Epithelial cell of proximal tubule (primary cell): ENCODE results near the gene ZFP1. TPM values are rescaled to one million over a fixed set of nuclear protein-coding genes. Genes with fewer than 3 reads are reported as not detected.

ENCODE experiments used
- DNase-seq: peaks from one replicate; pipeline ENCODE4 v3.0.0-alpha.2; 2011; ENCODE audit warnings: low read depth
- H3K4me3 ChIP-seq: 2 replicates; pipeline ENCODE4 v1.5.1; 2011; ENCODE audit warnings: low read depth, mild to moderate bottlenecking, low read length
- total RNA-seq: library from RNA; depleted of rRNA; stranded (reverse); fragments of >200 nt; gene quantifications from 2 replicates; pipeline ENCODE4 v1.2.3, GENCODE V29; 2015
- TF ChIP-seq, protein P1 (sequence below): conservative IDR thresholded peaks from 2 replicates; pipeline ENCODE4 v1.5.1; 2012; ENCODE audit warnings: low read depth, mild to moderate bottlenecking, low read length

The ZFP1 gene
- total RNA-seq, 1 donor from 2014 or later = 8.1 TPM

DNA sequence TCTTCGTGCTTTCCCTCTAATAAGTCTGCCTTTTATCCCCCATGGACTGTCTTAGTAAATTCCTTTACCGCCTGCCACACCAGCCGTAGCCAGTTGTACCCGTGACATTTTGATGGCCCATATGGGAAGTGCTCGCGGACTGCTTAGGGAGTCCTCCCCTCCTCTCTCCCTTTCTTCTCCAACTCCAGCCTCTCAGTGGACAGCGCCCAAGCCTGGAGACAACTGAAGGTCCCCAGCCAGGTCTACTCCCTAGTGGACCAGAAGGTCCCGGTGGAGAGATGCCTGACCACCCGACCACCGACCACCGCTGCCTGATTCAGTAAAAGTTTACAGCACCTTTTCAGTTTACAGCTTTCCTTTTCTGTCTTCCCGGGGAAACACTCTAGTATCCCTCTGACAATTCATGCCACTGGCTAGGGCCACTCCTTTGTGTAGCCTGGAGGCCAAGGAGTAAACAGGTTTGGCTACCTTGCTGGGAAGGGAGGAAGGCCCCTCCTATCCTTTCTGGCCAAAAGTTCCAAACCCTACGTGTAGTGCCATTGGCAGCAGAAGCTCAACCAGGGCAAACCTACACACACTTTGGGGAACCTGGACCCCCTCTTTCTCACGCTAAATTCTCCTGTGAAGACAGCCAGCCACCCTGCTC lies 40.6 kb downstream of the ZFP1 start:
- DNase-seq = no peak
- TF ChIP-seq, protein P1, sequence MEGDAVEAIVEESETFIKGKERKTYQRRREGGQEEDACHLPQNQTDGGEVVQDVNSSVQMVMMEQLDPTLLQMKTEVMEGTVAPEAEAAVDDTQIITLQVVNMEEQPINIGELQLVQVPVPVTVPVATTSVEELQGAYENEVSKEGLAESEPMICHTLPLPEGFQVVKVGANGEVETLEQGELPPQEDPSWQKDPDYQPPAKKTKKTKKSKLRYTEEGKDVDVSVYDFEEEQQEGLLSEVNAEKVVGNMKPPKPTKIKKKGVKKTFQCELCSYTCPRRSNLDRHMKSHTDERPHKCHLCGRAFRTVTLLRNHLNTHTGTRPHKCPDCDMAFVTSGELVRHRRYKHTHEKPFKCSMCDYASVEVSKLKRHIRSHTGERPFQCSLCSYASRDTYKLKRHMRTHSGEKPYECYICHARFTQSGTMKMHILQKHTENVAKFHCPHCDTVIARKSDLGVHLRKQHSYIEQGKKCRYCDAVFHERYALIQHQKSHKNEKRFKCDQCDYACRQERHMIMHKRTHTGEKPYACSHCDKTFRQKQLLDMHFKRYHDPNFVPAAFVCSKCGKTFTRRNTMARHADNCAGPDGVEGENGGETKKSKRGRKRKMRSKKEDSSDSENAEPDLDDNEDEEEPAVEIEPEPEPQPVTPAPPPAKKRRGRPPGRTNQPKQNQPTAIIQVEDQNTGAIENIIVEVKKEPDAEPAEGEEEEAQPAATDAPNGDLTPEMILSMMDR = no peak
- no peak overlapping the region for H3K4me3 ChIP-seq

DNA sequence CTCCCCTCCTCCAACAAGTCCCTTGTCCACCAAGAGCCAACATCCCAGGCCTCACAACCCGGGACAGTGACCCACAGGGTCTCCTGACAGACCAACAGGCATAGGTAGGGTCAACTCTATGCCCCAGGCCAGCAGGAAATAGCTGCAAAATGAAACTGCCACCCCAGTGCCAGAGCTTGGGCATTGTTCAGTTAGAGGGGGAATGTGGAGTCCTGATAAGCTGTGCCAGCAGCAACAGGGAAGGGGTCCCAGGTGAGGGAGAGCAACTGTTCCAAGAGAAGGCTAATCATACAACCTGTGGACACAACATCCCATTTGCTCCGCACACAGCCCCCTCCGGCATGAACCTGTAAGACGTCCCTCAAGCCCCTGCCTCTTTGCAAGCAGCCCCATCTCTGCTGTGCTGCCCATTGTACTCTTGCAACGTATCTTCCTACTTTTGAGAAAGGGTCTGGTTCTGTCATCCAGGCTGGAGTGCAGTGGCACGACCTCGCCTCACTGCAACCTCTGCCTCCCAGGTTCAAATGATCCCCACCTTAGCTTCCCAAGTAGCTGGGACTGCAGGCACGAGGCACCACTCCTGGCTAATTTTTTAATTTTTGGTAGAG lies 41.4 kb downstream of the ZFP1 start:
- TF ChIP-seq, protein P1 = no peak
- H3K4me3 ChIP-seq = no peak overlapping the region
- no peak for DNase-seq

DNA sequence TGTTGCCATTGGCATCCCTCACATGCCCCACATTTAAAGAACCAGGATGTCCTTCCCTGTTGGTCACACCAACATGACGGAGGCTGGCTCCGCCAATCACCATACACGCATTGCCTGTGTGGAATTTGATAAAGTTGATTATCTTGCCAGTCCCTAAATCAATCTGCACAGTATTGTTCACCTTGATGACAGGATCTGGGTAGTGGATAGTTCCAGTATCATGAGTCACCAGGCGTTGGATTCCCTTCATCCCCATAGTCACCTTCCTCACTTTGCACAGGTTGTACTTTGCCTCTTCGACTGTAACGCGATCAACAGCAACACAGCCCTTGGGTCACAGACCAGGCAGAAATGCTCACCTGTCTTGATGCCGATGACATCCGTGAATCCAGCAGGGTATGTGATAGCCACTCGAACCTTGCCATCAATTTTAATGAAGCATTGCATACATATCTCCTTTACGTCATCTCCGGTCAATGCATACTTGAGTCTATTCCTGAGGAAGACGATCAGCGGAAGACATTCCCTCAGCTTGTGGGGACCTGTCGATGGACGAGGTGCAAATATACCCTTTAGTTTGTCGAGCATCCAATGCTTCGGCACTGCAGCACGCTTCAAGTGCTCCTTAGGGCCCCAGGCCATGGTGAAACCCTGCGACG lies 44.4 kb downstream of the ZFP1 start:
- no peak overlapping the region for H3K4me3 ChIP-seq
- DNase-seq = no peak
- TF ChIP-seq, protein P1 = no peak

DNA sequence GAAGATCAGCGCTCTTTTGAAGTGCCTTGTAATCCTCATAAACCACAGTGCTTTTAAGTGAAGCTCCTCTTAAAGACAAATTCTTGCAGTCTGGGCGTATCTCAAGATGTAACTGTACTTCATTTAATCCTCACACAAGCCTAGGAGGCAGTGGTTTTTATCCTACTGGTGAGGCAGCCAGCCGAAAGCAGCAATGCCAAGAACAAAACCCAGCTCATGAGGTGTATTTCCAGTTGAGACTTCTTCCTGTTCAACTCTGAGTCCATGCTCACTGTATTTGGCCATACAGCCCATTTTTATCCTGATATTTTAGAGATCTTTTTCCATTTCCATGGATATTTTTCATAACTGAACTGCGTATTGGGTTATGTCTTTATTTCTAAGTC lies 44.9 kb downstream of the ZFP1 start:
- TF ChIP-seq, protein P1 = no peak
- H3K4me3 ChIP-seq = no peak overlapping the region
- no peak for DNase-seq

DNA sequence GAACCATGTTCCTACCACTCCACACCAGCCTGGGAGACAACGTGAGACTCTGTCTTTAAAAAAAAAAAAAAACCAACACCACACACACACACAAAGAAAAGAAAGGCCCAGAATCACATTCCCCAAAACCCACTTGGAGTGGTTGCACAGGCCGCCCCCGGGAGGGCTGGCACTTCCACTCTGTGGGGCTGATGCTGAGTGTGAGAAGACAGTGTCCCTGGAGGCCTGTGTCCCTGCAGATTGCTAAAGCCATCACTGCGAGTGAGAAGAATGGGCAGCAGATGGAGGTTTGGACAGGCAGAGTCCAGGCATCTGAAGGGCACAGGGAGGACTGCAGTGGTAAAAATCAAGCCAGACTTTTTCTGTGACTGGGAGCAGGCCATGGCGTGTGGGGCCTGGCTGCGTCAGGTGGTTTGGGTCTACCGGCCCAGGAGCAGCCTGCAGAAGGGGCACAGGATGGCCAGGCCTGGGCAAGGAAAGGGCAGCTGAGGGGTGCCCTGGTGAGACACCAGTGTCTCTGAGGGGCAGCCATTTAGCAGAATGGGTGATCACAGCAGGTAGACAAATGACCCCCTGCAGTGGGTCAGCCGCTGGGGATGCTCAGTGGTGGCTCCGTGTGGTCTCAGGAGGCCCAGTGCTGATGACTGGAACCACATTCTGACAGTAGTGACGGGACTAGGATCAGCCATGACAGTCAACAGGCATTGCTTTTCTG lies 45.6 kb downstream of the ZFP1 start:
- TF ChIP-seq, protein P1 = no peak
- no peak for DNase-seq
- no peak overlapping the region for H3K4me3 ChIP-seq

DNA sequence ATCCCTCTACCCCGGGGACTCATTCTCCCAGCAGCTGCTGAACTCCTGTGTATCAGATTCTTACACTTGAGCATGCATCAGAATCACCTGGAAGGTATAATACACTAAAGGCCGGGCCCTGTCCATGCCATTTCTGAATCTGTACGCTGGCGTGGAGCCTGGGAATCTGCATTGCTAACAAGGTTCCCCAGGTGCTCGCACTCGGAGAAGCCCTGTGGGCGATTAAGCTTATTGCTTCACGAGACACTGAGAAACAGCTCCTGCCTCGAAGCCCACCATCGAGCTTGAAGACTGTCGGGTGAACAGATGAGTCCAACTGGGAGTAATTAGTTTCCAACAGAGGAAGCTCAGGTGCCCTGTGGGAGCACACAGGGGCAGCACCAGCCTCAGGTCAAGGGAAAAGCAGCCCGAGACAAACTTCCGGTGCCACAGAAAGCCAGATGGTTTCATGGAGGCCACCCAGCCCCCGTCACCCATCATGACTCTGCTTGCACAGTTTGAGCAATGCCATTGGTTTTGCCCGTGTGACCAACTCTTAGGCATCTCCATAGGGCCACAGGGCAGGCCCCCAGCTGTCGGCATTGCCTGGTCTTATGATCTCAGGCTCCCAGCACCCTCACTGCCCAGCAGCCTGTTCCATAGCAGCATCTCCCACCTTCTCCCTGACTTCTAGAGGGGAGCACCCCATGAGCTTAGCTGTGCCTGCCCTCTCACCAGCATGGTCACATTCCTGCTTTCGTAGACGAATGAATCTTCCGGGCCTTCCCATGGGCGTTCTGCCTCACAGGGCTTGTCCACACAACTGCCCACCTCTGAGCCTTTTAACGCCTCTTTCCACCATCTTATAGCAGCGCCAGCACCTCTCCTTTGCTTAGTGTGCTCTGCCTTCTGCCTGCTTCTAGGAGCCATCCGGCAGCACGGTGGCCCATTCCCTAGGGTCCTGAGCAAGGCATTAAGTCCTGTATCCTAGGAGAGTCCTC lies 47.8 kb downstream of the ZFP1 start:
- no peak overlapping the region for H3K4me3 ChIP-seq
- no peak for DNase-seq
- TF ChIP-seq, protein P1 = no peak
